Omental fat pad (tissue), 4 donors: ENCODE measurements around the gene THSD7B. TPM values are rescaled to one million over a fixed set of nuclear protein-coding genes. Genes with fewer than 3 reads are reported as not detected.

Experiments
- ATAC-seq: fragments of 150-250 bp; one replicate; pipeline ENCODE4 v1.9.1; 2016; ENCODE audit warnings: mild to moderate bottlenecking, moderate library complexity; ENCODE audit not compliant: low FRiP score
- DNase-seq: peaks from one replicate; pipeline ENCODE4 v3.0.0-alpha.2; 2019; ENCODE audit warnings: low spot score
- total RNA-seq, 4 donors: library from RNA; depleted of rRNA; stranded (reverse); fragments of >200 nt; gene quantifications; one replicate each; pipeline ENCODE4 v1.1.0, GENCODE V29; 2016
- TF ChIP-seq, protein P1 (sequence below), 3 donors: fragments of 450-650 bp; IDR thresholded peaks; one replicate each; pipeline ENCODE4 v1.5.1; 2016 to 2017; ENCODE audit warnings: antibody characterized with exemption in 3 of 3, mild to moderate bottlenecking in 3 of 3, moderate library complexity in 2 of 3

Gene THSD7B
- total RNA-seq, 4 donors from 2014 or later: 0.74 to 12.9 (median 2.5) TPM

DNA sequence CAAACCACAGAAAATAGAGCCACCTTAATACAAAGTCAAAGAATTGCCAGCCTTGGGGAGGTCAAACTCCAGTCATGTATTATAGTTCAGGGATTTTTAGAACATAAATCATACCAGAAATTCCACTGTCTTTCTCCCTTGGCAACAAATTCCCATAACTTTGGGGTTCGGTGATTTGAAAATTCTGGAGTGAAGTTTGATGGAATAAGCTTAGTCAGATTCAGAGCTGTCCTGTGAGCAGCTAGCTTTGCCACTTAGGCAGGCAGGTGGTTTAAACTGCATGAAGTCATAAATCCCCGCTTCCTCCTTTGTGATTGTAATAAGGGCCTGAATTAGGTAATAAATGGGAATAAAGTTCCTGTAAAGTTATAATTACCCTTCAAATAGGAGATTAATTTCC lies 741.9 kb downstream of the THSD7B start:
- TF ChIP-seq, protein P1, sequence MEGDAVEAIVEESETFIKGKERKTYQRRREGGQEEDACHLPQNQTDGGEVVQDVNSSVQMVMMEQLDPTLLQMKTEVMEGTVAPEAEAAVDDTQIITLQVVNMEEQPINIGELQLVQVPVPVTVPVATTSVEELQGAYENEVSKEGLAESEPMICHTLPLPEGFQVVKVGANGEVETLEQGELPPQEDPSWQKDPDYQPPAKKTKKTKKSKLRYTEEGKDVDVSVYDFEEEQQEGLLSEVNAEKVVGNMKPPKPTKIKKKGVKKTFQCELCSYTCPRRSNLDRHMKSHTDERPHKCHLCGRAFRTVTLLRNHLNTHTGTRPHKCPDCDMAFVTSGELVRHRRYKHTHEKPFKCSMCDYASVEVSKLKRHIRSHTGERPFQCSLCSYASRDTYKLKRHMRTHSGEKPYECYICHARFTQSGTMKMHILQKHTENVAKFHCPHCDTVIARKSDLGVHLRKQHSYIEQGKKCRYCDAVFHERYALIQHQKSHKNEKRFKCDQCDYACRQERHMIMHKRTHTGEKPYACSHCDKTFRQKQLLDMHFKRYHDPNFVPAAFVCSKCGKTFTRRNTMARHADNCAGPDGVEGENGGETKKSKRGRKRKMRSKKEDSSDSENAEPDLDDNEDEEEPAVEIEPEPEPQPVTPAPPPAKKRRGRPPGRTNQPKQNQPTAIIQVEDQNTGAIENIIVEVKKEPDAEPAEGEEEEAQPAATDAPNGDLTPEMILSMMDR (IDR thresholded peaks at IDR 0.05): no peak
- ATAC-seq (no peak), DNase-seq (no peak)

DNA sequence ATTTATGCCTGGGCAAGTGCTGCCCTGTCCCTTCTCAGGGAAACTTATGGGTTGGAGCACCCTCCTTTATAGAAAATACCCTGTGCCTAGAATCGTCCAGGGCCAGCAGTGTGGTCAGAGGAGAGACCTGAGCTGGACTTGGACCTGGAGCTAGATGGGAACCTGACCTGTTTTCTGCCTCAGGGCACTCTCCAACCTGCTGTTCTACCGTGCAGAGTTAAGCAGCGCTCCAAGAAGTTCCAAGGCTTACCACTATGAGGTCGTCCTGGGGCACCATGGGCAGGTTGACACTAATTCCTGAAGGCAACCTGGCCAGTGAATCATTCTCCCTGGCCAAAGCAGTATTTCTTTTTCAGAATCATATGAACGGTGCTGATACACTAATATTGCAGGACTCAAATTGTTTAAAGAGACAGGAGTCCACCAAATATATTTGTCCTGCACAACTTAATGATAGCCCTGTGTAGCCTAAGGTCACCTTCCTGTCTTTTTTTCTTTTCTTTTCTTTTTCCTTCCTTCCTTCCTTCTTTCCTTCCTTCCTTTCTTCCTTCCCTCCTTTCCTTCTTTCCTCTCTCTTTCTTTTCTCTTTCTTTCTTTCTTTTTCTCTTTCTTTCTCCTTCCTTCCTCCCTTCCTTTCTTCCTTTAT lies 743.5 kb downstream of the THSD7B start:
- ATAC-seq: no peak

DNA sequence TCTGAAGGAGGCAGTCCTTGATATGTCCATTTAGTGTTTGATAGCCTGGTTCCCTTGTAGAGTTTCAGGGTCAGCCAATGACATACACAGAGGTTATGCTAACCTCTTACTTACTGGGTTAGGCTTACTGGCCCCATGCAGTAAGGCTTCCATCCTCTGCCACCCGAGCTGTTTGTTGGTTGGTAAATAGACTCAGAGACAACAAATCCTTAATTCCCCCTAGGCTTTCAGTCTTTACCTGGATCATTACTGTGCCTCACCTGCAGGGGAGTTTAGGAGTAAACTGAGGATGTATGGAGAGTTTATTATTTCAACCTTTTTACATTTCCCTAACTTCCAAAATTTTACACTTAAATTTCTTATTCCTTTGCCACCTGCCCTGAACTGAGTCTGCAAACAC lies 746.2 kb downstream of the THSD7B start:
- no peak for ATAC-seq
- TF ChIP-seq, protein P1 (IDR thresholded peaks at IDR 0.05): no peak
- DNase-seq: no peak

More for the DNA sequence above, 743.5 kb downstream of the THSD7B start:
- DNase-seq: no peak
- TF ChIP-seq, protein P1 (IDR thresholded peaks at IDR 0.05): no peak

DNA sequence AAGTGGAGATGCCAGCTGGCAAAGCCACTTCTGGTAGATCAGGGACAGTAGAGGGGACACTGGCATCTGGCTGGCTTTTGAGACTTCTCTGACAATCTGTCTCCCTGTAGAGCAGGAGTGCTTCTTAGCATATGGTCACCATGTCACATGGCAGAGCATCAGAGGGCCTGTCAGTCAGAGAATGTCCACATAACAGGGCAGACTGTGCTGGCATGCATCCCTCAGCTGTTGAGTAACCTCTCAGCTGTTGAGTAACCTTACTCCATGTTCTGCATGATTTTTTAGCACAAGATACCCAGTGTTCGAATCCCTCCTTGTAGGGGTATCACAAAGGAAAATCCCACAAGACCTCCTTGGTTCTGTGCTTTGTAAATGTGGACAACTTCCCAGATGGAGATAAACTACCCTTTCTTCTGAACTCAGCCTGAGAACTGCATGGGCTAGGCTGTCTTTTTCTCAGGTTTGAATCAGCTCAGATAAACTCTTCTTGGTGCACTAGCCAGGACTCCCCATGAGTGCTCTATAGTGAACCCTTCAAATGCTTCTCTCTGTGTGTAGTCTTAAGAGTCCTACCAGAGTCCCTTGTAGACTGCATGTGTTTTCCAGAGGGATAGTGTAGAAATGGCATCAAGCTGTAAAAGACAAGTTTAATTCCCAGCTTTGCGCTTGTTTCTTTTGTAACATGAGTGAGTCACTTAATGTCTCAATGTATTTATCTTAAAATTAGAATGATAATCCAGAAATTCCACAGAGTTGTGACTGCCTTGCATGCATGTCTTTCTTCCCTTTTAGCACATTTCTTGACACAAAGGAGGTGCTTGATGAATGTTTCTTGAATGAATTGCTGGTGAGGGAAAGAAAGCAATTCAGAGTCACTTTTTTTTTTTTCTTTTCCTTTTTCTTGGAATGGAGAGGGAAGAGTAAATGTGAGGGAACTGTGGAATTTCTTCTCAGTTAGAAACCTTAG lies 756.6 kb downstream of the THSD7B start:
- TF ChIP-seq, protein P1 (IDR thresholded peaks at IDR 0.05): no peak
- DNase-seq (no peak), ATAC-seq (no peak)

DNA sequence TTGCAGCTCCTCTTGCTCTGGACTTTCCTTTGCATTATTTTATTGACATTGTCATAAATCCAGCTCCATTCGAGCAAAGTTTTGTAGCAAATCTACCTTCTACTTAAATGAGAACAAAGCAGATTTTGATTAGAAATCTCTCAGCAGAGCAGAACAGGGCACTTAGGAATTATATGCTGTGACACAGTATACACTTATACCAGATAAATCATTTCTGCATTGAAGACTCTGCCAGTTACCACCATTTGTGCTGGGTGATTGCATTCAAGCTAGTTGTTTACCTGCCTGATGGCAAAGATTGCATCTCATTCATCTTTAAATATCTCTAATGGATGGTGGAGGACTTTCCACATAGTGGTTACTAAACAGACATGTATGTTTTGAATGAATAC lies 757.3 kb downstream of the THSD7B start:
- DNase-seq: no peak
- ATAC-seq: no peak
- TF ChIP-seq, protein P1 (IDR thresholded peaks at IDR 0.05): no peak

DNA sequence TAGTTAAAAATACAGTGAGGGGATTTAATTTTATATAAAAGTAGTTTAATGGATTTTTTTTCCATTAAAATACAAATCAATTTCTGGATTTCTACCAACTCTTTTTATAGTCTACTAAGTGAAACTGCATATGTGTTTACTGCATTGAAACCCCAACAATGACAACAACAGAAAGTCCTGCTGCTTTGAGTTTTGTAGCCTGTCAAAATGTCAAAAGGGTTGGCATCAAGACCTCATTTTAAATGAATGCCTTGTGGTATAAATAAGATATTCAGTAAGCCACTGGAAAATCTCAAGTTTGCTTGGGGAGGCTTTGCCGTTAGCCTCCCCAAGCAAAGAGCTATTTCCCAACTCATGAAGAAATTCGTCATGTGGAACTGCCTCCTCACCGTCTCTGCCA lies 758.6 kb downstream of the THSD7B start:
- DNase-seq (no peak), ATAC-seq (no peak)
- TF ChIP-seq, protein P1 (IDR thresholded peaks at IDR 0.05): no peak
